ENCODE results near the gene TRIM17.

TRIM17 gene

GRCh38 chr1:228400237-228400651, 16.4 kb downstream of the TRIM17 start:
- DNase-seq = no peak

DNA sequence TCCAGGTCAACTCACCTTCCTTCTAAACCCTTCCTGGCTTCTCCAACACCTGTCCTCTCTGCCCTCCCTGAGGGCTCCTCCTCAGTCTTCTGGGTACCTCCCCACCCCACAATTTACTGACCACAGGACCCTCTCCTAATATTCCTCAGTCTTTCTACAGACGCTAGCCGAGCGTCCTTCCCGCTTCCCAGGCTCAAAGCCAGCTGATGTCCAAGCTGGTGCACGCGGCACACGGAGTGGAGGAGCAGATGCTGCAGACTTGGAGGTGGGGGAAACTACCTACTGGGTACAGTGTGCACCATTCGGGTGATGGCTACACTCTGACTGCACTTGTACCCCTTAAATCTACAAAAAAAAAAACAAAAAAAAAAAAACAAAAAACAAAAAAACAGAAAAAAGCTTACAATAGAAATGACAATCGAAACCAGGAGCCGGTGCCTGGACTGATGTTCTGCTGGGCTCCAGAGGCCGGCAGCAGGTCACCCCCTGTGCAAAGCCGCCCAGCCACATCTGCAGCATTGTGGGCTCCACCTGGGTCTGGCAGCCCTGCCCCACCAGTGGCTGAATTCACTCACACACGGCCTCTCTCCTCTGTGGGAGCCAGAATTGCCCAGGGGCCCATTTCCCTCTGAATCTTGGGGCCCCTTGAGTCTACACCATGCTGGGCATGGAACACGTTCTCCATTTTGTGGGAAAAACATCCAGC, 17.0 kb downstream of the TRIM17 start:
- no peak for DNase-seq

DNA sequence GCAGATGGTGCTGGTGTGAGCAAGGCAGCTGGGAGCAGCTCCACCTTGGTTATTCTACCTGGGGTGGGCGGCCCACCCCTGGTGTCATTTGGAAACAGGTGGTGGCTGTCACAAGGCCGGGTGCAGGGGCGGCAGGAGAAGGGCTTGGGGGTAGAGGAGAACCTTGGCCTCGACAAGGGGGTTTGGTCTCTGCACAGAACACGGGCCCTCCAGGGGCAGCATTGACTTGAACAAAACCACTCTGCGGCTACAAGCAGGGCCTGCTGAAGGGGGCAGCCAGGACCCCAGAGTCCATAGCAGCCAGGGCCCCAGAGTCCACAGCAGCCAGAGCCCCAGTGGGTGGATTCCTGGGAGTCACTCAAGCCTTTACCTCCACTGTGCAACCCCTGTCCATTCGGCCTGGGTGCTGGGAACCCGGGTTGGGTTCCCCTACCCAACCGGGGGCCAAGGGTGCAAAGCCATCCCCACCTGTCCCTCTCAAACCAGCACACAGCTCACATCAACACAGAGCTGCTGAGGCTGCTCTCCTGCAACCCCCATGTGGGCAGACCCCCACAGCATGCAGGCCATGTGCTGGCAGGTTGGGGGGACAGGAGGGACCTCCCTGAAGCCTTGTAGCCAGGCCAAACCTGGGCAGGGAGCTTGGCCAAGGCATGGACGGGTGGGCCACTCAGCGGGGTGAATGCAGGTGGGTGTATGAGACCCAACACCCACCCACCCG, 17.8 kb downstream of the TRIM17 start:
- no peak for DNase-seq

DNA sequence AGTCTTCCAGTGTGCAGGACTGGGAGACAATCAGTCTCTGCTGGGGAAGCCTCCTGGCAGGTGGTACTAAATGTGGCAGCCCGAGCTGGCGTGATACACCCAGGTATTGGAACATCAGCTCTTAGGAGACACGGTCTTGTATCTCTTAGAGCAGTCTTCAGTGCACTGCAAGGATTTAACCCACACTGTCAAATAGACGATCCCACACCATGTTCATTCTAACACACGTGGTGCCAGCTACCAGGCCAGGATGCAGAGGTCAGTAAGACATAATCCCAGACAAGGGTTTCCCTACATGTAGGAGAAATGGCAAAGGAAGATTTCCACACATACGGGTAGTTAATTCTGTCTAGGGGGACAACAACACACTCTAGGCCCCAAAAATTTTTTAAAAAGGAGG, 18.7 kb downstream of the TRIM17 start:
- DNase-seq = no peak

DNA sequence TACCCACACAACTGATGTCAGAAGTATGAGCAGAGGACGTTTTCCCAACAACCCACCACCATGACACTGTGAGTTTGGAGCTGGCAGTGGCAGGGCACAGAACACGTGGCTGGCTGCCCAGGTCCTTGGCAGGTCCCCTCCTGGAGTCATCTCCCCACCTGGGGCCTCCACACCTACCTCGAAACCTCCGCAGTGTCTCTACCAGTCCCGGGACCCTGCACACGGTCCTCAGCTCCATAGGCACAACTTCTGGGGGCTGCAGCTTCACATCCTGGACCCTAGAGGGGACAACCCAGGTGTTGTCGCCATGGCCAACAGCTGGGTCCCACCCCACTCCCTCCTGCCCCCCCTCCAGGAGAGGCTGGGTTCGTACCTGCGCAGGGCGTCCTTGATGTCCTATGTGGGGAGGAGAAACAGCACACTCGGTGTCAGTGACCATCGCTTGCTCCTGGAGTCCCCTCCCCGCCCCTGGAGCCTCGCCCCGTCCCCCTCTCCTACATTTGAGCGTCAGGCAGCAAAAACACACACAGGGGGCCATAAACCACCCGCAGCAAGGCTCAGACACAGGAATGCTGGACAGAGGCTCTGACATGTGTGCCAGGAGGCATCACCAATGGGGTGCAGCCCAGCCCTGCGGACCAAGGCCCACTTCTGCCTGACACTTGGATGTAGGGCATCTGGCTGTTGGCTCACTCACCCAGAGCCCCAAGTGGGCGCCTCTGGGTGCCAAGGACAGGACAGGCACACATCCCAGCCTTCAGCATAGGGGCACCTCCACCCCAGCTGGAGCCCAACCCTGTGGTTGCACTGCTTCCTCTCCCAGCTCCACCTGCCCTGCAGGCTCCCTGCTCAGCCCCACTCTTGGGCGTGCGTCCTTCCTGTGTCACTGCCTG, 19.6 kb downstream of the TRIM17 start:
- DNase-seq = no peak

- no peak for DNase-seq
These were observed 21.9 kb downstream of the TRIM17 start for GRCh38 chr1:228394571-228395394.

GRCh38 chr1:228393811-228394570, 22.7 kb downstream of the TRIM17 start:
- no peak for DNase-seq

- DNase-seq = no peak
These were observed 23.4 kb downstream of the TRIM17 start for GRCh38 chr1:228393268-228393701.

GRCh38 chr1:228392111-228392936, 24.3 kb downstream of the TRIM17 start:
- no peak for DNase-seq

- no peak for DNase-seq
These were observed 25.1 kb downstream of the TRIM17 start for GRCh38 chr1:228391411-228392020.

GRCh38 chr1:228390649-228391048, 26.0 kb downstream of the TRIM17 start:
- DNase-seq = no peak

- DNase-seq = no peak
These were observed 29.3 kb downstream of the TRIM17 start for GRCh38 chr1:228387321-228387720.

DNA sequence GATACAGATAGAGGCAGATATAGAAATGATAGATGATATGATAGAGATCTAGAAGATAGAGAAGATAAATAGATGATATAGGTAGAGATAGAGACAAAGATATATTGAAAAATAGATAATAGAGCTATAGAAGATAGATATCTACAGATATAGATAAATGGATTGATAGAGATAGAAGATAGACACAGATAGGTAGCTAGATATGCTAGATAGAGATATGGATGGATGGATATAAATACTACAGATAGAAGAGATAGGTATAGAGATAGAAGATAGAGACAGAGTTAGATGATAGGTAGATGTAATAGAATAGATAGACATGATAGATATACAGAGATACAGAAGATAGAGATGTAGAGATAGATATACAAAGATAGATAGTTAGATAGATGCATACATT, 31.4 kb downstream of the TRIM17 start:
- no peak for DNase-seq

GRCh38 chr1:228383773-228384172, 32.9 kb downstream of the TRIM17 start:
- DNase-seq = no peak

GRCh38 chr1:228381356-228381755, 35.3 kb downstream of the TRIM17 start:
- no peak for DNase-seq

DNA sequence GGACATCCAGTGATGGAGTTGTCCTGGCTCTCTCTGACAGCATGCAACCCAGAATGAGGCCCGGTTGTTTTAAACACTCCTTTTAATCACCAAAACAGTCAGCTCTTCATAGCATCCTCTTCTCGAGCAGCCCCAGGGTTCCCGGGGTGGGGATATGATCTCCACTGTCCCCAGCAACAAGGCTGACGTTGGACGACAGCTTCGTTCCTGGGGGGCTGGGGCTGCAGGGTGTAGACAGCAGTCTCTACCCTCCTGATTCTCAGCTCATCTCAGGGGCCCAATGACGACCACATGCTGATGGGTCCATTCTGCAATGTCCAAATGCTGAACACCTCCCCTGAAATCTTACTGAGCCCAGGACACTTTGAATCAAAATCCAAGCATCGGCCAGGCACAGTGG, 37.0 kb downstream of the TRIM17 start:
- no peak for DNase-seq

- DNase-seq = no peak
These were observed 37.7 kb downstream of the TRIM17 start for GRCh38 chr1:228378873-228379460.

DNA sequence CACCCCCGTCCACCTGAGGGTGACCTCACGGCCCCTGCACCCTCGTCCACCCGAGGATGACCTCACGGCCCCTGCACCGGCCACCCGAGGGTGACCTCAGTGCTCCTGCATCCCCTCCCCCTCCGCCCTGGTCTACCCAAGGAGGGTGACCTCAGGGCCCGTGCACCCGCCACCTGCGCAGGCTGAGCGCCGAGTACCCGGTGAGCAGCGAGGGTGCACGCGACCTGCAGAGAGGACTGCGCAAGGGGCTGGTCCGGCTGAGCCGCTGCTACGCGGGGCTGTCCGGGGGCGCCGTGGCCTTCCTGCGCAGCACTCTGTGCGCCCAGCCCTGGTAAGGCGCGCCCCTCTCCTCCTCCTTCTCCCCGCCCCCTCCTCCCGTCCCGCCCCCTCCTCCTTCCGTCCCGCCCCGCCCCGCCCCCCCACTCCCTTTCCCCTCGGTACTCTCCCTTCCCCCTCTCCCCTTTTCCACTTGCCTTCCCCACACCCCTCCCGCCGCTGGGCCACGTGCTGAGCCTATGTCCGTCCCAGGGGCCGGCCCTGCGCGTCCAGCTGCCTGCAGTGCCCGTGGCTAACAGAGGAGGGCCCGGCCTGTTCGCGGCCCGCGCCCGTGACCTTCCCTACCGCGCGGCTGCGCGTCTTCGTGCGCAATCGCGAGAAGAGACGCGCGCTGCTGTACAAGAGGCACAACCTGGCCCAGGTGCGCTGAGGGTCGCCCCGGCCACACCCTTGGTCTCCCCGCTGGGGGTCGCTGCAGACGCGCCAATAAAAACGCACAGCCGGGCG, 38.4 kb downstream of the TRIM17 start:
- DNase-seq = peak; percentile 68

GRCh38 chr1:228377664-228378089, 39.0 kb downstream of the TRIM17 start:
- DNase-seq = no peak
